MM.1S (cell line): Measurements from ENCODE around the gene HLA-DMB.
A peak's percentile ranks its signal among the peaks of the same experiment; 100 is the strongest.

ENCODE experiments used
- DNase-seq: peaks from one replicate; pipeline ENCODE4 v3.0.0-alpha.2; 2015
- H2AFZ ChIP-seq: fragments of 300-600 bp; sonication (generic); 2 replicates; pipeline ENCODE4 v1.6.0; 2016; ENCODE audit warnings: antibody characterized with exemption, low read length
- H3F3A ChIP-seq: fragments of 300-600 bp; sonication (generic); 2 replicates; pipeline ENCODE4 v1.6.1; 2016; ENCODE audit warnings: mild to moderate bottlenecking, antibody characterized with exemption, low read length, moderate library complexity, mixed read lengths; ENCODE audit not compliant: insufficient read depth
- H3K27ac ChIP-seq: fragments of 300-600 bp; sonication (generic); 2 replicates; pipeline ENCODE4 v1.5.1; 2016; ENCODE audit warnings: mild to moderate bottlenecking, low read length
- H3K27me3 ChIP-seq: fragments of 300-600 bp; sonication (generic); replicated peaks from 2 replicates; pipeline ENCODE4 v1.6.0; 2016; ENCODE audit warnings: low read length; ENCODE audit not compliant: insufficient read depth
- H3K36me3 ChIP-seq: fragments of 300-600 bp; sonication (generic); replicated peaks from 2 replicates; pipeline ENCODE4 v1.6.1; 2016; ENCODE audit warnings: mild to moderate bottlenecking, low read length, mixed read lengths; ENCODE audit not compliant: insufficient read depth
- H3K4me1 ChIP-seq: fragments of 300-600 bp; sonication (generic); 2 replicates; pipeline ENCODE4 v1.6.1; 2016; ENCODE audit warnings: low read length, mixed read lengths
- H3K4me2 ChIP-seq: fragments of 300-600 bp; sonication (generic); 2 replicates; pipeline ENCODE4 v1.6.0; 2016; ENCODE audit warnings: low read depth, low read length
- H3K4me3 ChIP-seq: fragments of 300-600 bp; sonication (generic); 2 replicates; pipeline ENCODE4 v1.5.1; 2016; ENCODE audit warnings: low read length, mixed read lengths
- H3K79me2 ChIP-seq: fragments of 300-600 bp; sonication (generic); 2 replicates; pipeline ENCODE4 v1.6.1; 2016; ENCODE audit warnings: mixed run types, low read length, mixed read lengths
- H3K9ac ChIP-seq: fragments of 300-600 bp; sonication (generic); 2 replicates; pipeline ENCODE4 v1.6.1; 2016; ENCODE audit warnings: low read length, mixed read lengths
- H3K9me2 ChIP-seq: fragments of 300-600 bp; sonication (generic); replicated peaks from 2 replicates; pipeline ENCODE4 v1.6.1; 2016; ENCODE audit warnings: mild to moderate bottlenecking, low read length, mixed read lengths; ENCODE audit not compliant: insufficient read depth
- H3K9me3 ChIP-seq: fragments of 300-600 bp; sonication (generic); replicated peaks from 2 replicates; pipeline ENCODE4 v1.6.1; 2016; ENCODE audit warnings: mild to moderate bottlenecking, low read length, mixed read lengths; ENCODE audit not compliant: insufficient read depth
- H4K20me1 ChIP-seq: fragments of 300-600 bp; sonication (generic); 2 replicates; pipeline ENCODE4 v1.6.1; 2016; ENCODE audit warnings: mild to moderate bottlenecking, low read length, moderate library complexity, mixed read lengths; ENCODE audit not compliant: insufficient read depth
- CTCF ChIP-seq: fragments of 300-600 bp; sonication (generic); IDR thresholded peaks from 2 replicates; pipeline ENCODE4 v1.5.1; 2016; ENCODE audit warnings: antibody characterized with exemption, low read length, mixed read lengths
- EZH2 ChIP-seq: fragments of 300-600 bp; sonication (generic); optimal IDR thresholded peaks from 2 replicates; pipeline ENCODE3; 2017; ENCODE audit warnings: low read depth, mild to moderate bottlenecking, antibody characterized with exemption, low read length, mixed read lengths
- EZH2phosphoT487 ChIP-seq: fragments of 300-600 bp; sonication (generic); IDR thresholded peaks from 2 replicates; pipeline ENCODE4 v1.6.1; 2018; ENCODE audit warnings: antibody characterized with exemption, low read length

HLA-DMB gene

DNA sequence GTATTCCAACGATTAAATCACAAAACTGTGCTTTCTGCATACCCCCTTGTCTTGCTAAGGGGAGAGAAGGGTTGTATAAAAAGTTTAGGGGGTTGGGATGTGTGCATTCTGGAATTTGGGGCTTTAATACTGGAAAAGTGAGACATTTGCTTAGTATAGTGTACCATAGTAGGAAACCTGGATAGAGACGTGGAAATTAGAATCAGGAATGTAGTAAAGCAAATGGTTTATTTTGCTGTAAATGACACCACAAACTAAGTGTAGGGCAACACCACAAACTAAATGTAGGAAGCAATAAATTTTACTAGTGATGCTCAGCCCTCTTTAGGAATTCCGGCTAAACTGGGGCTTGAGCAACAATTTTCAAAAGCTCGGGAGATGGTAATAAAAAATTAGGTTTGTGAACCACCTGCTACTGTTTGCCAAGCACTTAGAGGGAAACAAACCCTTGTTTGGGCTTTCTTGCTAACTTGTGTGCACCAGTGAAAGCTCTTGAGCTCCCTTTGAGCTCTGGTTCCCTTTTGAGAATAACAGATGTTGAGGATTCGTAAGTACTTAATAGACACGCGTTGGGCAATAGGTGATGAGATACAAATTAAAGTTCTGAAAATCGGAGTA lies 41.4 kb upstream of the HLA-DMB start:
- Histone ChIP-seq H3F3A (peaks cover 72% of the 10 kb centered on the region), H4K20me1 (peaks cover 55% of the 10 kb centered on the region)

GRCh38 chr6:32980488-32981038 lies 39.7 kb upstream of the HLA-DMB start:
- no peak overlapping the region for H3K27ac ChIP-seq
- peaks cover 71% of the 10 kb centered on the region for H4K20me1 ChIP-seq

More for the DNA sequence above, 41.4 kb upstream of the HLA-DMB start:
- Histone ChIP-seq H3K4me2 (no peak overlapping the region), H3K27me3 (no peaks in the 10 kb centered on the region), H3K27ac (peak overlapping the region; percentile 10; the same call in 1 of the 2 replicates), H3K4me1 (peaks cover 11% of the 10 kb centered on the region; the same call in 1 of the 2 replicates), H3K9ac (no peak overlapping the region), H3K9me3 (no peaks in the 10 kb centered on the region), H3K36me3 (peaks cover 30% of the 10 kb centered on the region), H2AFZ (no peak overlapping the region), H3K4me3 (no peak overlapping the region), H3K79me2 (peaks cover 26% of the 10 kb centered on the region), H3K9me2 (no peaks in the 10 kb centered on the region)
- TF ChIP-seq EZH2phosphoT487 (no peak), EZH2 (no peak), CTCF (no peak)
- DNase-seq, result no peak

GRCh38 chr6:32979720-32980487 lies 39.1 kb upstream of the HLA-DMB start:
- H3F3A ChIP-seq, result peaks cover 95% of the 10 kb centered on the region
- no peak for DNase-seq
- H3K4me1 ChIP-seq, result peaks cover 24% of the 10 kb centered on the region
- no peak overlapping the region for H3K9ac ChIP-seq
- no peak overlapping the region for H2AFZ ChIP-seq
- no peak overlapping the region for H3K4me2 ChIP-seq
- H3K4me3 ChIP-seq, result no peak overlapping the region
- peaks cover 52% of the 10 kb centered on the region for H3K36me3 ChIP-seq
- H3K9me3 ChIP-seq, result no peaks in the 10 kb centered on the region
- H3K27me3 ChIP-seq, result no peaks in the 10 kb centered on the region
- no peaks in the 10 kb centered on the region for H3K9me2 ChIP-seq
- peaks cover 78% of the 10 kb centered on the region for H4K20me1 ChIP-seq
- H3K27ac ChIP-seq, result no peak overlapping the region
- no peak for TF ChIP-seq CTCF
- no peak for TF ChIP-seq EZH2phosphoT487
- TF ChIP-seq EZH2, result no peak
- peaks cover 49% of the 10 kb centered on the region for H3K79me2 ChIP-seq

More at GRCh38 chr6:32980488-32981038, 39.7 kb upstream of the HLA-DMB start:
- no peak for TF ChIP-seq EZH2
- no peak for TF ChIP-seq EZH2phosphoT487
- TF ChIP-seq CTCF, result no peak
- Histone ChIP-seq H3K9ac (no peak overlapping the region), H3K9me3 (no peaks in the 10 kb centered on the region), H3K4me1 (peaks cover 19% of the 10 kb centered on the region; the same call in 1 of the 2 replicates), H3K36me3 (peaks cover 46% of the 10 kb centered on the region), H3K4me3 (no peak overlapping the region), H3F3A (peaks cover 89% of the 10 kb centered on the region), H2AFZ (no peak overlapping the region), H3K4me2 (no peak overlapping the region), H3K27me3 (no peaks in the 10 kb centered on the region), H3K9me2 (no peaks in the 10 kb centered on the region), H3K79me2 (peaks cover 43% of the 10 kb centered on the region)
- no peak for DNase-seq
